HG03521 (cell line): ENCODE results near the gene GATD1.
"Not testable (repeated sequence)": the region's sequence is repeated elsewhere in the genome, so short reads cannot be mapped to it uniquely, and the experiment has no call there.

Experiments used
- ATAC-seq: cut with Tn5 transposase; IDR thresholded peaks from one replicate; pipeline ENCODE4 v1.9.1; 2021; ENCODE audit warnings: mild to moderate bottlenecking, moderate library complexity; ENCODE audit not compliant: unreplicated experiment

Gene GATD1

DNA sequence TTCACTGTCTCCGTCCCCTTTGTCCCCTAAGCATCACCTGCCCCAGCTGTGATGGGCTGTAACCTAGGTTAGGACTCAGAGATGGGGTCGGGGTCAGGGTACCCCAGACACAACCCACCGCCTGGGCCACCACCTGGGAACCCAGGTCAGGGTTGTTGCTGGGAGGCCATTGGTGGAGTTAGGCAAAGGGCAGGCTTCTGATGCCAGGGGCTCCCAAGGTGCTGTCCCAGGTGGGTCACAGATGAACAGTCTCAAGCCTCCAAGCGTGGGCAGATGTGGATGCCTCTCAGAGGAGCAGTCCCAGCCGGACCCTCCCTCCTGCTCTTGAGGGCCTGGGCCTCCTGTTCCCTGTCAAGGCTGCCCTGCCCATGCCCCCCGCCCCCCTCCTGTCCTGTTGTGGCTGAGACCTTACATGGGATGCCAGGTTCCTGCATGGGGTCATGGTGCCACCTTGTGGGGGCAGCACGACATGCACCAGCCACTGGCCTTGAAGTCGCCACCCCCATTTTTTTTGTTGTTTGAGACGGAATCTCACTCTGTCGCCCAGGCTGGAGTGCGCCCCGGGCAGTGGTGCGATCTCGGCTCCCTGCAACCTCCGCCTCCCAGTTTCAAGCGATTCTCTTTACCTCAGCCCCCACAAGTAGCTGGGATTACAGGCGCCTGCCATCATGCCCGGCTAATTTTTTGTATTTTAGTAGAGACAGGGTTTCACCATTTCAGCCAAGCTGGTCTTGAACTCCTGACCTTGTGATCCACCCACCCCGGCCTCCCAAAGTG, 12.1 kb downstream of the GATD1 start:
- no peak for ATAC-seq

DNA sequence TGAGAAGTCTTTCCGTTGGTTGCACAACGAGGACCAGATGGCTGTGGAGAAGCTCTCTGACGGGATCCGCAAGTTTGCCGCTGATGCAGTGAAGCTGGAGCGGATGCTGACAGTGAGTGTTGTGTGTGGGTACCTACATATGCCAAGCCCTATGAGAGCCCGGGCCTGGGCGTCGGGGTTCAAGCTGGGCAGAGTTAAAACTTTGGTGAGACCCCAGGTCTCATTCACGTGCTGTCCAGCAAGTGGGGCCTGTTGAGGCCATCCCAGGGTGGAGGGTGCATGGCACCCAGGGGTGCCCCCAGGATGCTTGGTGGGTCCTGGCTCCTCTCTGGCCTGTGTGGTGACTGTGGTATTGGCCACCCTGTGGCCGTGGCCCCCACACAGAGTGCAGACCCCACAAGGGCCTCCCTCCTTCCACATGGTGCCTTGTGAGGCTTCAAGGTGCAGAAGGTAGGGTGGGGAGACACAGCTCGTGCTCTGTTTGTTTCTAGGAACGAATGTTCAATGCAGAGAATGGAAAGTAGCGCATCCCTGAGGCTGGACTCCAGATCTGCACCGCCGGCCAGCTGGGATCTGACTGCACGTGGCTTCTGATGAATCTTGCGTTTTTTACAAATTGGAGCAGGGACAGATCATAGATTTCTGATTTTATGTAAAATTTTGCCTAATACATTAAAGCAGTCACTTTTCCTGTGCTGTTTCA, 12.8 kb downstream of the GATD1 start:
- no peak for ATAC-seq

DNA sequence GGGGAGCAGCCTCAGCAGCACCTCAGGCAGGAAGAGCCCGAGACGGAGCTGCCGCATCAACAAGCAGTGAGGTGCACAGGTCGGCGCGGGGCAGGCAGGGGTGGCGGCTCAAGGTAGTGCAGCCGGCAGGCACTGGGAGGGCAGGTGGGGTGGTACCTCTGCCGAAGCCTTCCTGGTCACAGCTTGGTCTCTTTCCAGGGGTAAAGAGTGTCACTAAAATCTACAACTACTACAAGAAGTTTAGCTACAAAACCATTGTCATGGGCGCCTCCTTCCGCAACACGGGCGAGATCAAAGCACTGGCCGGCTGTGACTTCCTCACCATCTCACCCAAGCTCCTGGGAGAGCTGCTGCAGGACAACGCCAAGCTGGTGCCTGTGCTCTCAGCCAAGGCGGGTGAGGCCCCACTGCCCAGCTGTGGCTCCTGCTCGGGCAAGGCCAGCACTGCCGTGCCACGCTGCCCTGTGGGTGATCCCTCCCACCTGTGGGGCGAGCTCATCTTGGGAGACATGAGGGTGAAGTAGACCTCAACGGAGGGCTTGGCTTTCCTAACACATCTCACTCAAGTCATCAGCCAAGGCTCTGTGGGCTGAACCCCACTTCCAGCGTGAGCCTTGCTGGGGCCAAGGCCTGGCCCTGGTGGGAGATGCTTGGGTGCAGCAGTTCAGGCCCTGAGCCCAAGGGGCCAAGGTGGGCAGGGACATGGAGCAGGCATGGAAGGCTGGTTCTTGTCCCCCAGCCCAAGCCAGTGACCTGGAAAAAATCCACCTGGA, 13.6 kb downstream of the GATD1 start:
- ATAC-seq, result no peak

DNA sequence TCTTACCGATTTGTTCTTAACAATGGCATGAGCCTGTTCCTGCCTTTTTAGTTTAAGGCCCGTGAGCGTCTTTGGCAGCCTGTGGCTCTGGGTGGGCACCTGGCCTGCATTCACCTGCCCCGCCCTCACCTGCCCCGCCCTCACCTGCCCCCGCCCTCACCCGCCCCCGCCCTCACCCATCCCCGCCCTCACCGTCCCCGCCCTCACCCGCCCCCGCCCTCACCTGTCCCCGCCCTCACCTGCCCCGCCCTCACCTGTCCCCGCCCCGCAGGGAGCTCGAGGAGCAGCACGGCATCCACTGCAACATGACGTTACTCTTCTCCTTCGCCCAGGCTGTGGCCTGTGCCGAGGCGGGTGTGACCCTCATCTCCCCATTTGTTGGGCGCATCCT, 14.2 kb downstream of the GATD1 start:
- ATAC-seq, result no peak

DNA sequence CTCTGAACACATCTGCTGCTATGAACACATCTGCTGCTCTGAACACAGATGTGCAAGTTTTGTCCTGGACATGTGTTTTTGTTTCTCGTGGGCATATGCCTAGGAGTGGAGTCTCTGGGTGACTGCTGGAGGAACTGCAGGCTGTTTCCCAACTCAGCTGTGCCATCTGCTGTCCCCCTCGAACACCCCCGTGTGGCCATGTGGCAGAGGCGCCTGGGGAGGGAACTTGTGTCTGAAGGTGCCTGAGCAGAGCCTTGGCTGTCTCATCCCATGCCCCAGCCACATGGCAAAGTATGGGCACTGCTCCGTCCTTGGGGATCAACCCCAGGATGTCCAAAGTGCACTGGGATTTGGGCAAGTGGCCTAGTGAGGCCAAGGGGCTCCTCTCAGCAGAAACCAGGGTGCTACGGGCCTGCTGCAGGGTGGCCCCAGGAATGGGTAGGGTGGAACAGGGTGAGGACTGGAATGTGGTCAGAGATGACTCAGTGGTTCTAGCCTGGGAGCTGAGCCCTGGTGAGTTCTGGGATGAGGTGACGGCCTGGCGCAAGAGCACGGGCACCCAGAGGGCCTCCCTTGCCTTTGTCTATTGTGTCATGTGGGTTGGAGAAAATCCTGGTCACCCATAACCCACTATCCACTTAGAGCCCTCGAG, 14.7 kb downstream of the GATD1 start:
- no peak for ATAC-seq

DNA sequence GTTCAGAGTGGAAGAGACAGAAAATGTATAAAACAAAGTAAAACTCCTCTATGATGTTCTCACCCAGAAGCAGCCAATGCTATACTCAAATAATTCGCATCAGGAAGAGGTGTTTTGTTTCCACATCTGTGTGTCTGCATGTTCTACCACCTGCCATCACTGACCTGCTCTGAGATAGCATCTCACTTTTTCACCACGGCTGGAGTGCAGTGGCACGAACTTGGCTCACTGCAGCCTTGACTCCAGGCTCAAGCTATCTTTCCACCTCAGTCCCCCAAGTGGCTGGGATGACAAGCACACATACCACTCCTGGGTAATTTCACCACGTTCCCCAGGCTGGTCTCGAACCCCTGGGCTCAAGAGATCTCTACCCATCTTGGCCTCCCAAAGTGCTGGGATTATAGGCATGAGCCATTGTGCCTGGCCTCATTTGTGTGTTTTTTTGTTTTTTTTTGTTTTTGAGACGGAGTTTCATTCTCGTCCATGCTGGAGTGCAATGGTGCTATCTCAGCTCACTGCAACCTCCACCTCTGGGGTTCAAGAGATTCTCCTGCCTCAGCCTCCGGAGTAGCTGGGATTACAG, 15.7 kb downstream of the GATD1 start:
- ATAC-seq, result no peak

DNA sequence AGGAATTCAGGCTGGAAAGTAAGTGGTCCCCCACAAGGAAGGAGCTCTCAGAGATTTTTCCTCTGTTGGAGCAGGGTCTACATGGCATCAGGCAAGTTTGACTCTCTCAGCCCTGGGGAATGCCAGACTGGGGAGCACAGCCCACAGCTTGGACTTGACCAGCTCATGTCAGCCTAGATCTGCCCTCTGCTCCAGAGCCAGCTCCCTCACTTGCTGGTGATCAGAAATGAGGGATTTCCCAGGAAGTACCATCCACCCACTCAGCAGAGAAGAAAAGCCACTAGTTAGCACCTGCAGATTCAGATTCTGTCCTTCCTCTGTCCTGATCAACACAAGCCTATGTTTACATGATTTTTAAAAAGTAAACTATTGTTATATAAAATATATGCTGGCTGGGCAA, 17.1 kb downstream of the GATD1 start:
- no peak for ATAC-seq

DNA sequence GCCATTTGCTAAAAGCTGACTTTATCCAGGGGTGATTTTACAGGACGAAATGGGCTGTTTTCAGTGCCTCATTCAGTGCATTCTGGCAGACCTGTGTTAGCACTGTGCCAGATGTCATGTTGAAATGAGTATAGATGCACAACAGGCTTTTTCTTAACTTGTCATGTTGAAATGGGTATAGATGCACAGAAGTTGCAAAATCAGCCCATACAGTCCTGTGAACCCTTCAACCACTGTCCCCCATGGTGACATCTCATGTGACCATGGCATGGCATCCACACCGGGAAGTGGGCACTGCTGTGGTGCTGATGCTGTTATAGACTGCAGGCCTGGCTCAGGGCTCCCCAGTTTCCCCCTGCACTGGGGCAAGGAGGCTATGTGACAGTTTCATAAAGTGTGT, 27.6 kb downstream of the GATD1 start:
- no peak for ATAC-seq

DNA sequence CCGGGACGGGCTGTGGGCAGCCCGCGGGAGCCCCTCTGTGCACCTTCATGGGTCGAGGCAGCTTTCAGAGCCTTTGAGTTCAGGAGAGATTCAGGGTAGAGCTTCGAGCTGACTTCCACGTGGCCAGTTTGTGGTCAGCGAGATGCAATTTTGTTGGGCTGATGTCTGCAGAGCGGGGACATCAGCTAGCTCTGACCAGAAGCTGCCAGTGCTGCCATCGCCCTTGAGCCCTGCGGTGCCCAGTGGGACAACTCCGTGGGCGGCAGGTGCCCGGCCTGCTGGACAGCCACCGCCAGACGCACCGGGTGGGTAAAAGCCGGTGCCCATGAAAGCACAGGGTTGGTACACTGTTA, 29.3 kb downstream of the GATD1 start:
- ATAC-seq, result peak; percentile 3

DNA sequence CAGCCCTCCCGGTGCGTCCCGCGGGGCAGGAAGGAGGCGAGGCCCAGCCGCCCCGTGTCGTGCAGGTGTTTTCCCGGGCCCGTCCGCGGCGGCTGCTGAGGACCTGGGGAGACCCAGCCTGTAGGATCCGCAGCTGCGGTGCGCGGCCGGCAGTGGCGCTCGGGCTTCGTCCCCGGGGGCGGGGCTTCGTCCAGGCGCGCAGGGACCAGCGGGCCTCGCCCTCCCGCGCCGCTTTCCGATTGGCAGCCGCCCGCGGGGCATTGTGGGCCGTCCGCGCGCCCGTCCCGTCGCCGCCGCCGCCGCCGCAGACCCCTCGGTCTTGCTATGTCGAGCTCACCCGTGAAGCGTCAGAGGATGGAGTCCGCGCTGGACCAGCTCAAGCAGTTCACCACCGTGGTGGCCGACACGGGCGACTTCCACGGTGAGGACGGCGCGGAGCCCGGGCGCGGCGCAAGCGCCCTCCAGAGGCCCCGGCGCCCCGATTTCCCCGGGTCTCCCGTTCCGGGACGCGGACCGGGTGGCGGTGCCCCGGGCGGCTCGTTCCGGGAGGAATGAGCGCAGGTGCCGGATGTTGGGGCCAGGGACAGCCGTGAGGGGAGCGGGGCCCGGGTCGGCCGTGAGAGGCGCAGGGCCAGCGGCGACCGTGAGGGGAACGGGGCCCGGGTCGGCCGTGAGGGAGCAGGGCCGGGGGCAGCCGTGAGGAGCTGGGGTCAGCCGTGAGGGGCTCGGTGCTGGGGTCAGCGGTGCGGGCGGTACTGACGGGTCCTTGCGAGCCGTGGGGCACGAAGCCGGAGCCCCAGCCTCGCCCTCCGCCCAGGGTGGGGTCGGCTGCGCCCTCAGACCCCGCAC, 29.9 kb downstream of the GATD1 start, which contains the start of gene TALDO1:
TALDO1 (plus strand) TSS at position 307 of the 849 bp plus-strand sequence; CDS start at position 325, 18 bp downstream.
- ATAC-seq, result peak; percentile 85

DNA sequence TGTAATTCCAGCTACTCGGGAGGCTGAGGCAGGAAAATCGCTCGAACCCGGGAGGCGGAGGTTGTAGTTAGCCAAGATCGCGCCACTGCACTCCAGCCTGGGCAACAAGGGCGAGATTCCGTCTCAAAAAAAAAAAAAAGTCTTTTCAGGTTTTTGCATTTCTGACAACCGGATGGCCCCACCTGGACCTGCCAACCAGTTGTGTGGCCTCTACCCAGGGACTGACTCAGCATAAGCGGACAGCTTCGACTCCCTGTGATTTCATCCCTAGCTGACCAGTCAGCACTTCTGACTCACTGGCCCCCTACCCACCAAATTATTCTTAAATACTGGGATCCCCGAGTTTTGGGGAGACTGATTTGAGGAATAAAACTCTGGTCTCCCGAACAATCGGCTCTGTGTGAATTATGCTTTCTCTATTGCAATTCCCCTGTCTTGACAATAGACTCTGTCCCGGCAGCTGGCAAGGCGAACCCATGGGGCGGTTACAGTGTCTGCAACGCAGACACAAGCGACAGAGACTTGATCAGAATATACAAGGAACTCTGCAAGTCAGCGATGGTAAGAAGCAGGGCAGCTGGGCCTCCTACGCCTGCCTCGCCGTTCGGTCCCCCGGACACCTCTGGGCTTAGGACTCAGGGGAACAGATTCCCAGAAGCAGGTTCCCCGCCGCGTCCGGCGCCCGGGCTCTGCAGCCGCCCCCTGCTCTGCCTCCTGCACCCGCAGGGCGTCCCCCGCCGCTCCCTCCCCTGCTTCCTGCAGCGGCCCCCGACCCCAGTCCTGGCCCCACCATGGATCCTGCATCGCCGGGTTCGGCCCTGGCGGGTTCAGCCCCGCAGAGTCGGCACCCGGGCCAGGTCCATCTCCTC, 30.8 kb downstream of the GATD1 start:
- peak; percentile 8 for ATAC-seq

DNA sequence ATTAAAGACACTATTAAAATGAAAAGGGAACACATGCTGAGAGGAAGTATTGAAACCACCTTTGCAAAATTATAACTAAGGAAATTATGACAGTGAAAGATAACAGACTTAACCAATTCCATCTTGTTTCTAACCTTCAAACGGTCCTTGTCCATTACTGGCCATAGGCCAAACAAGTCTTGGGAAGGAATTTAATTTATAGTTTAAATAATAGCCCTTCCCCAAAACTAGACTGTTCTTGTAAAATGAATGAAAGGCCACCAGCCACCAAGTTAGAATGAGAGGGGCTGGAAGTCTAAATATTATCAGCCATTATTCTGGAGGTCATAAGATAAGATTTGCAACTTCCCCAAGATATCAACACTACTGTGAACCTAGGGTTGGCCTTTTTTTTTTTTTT, 31.9 kb downstream of the GATD1 start:
- no peak for ATAC-seq

DNA sequence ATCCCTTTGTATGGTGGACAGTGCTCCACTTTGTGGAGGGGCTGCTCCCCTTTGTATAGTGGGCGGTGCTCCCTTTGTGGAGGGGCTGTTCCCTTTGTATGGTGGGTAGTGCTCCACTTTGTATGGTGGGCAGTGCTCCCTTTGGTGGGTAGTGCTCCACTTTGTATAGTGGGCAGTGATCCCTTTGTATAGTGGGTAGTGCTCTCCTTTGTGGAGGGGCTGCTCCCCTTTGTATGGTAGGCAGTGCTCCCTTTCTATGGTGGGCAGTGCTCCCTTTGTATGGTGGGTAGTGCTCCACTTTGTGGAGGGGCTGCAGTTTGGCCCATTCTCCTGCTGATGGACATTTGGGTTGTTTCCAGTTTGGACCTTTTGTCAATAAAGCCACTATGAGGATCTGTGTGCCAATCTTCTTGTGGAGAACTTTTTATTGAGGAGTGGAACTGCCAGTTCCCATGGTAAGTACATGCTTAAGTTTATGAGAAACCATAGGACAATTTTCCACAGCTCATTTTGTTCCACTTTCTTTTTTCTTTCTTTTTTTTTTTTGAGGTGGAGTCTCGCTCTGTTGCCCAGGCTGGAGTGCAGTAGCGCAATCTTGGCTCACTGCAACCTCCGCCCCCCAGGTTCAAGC, 34.6 kb downstream of the GATD1 start:
- no peak for ATAC-seq

DNA sequence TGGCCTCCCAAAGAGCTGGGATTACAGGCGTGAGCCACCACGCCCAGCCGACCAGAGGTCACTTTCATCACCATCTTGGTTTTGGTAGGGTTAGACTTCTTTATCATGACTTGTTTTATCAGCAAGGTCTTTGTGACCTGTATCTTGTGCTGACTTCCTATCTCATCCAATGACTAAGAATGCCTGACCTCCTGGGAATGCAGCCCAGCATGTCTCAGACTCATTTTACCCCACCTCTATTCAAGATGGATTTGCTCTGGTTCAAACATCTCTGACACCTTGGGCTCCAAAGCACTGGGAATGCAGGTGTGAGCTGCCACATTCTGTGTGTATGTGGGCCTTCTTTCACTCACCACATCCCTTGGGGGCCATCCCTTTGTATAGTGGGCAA, 35.1 kb downstream of the GATD1 start:
- no peak for ATAC-seq

DNA sequence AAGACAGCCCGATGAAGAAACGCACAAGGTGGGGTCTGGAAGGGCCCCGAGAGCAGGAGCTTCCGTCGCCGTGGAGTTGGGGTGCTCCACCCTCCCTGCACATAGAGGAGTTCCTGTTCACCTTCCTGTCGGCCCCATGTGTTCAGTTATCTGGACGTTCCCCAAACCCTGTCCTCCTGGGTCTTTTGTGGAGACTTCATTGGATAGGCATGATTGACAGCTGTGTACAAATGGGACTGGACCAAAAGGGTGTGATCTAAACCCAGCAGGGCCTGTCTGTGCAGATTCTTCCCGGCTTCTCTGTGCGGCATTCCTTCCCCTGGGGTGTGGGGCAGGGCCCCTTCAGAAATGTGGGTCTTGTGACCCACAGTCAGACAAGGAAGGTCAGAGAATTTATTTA, 39.4 kb downstream of the GATD1 start:
- ATAC-seq, result not testable (repeated sequence)

DNA sequence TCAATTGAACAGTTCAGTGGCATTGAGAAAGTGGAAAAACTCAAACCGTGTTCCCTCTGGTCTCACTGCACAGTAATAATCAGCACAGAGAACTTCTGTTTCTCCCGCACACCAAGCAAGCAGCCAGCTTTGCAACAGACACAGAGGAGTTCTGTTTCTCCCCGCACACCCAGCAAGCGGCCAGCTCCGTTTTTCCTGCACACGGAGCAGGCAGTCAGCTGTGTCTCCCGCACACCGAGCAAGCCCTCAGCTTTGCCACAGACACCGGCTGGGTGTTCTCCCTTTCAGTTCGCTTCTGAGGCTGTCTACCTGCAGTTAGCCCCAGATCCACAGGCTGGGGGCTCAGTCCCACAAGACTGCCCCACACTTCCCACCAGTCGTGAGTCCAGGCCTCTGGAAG, 39.9 kb downstream of the GATD1 start:
- ATAC-seq, result no peak

DNA sequence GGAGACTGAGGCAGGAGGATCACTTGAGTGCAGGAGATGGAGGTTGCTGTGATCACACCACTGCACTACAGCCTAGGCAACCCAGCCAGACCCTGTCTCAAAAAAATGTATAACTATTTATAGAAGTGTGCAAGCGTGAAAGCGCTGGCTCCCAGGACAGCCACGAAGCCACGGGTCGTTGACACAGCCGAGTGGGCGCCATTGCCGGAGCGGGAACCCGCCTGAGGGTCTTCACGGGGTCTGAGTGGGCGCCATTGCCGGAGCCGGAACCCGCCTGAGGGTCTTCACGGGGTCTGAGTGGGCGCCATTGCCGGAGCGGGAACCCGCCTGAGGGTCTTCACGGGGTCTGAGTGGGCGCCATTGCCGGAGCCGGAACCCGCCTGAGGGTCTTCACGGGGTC, 42.7 kb downstream of the GATD1 start:
- ATAC-seq, result not testable (repeated sequence)

DNA sequence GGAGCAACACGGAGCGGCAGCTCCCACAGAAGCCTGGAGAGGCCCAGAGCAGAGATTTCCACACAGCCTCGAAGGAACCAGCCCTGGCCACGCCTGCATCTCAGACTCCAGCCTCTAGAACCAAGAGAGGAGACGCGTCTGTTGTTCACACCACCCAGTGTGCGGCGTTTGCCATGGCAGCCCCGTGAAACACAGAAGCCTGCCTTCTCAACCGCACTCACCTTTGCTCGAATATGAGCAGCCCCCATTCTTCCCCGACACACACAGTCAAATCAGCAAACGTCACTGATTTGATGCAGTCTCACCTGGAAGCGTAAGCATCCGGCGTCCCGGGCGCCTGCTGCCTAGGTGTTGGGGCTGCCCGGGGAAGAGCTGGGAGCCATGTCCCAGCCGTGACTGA, 44.2 kb downstream of the GATD1 start:
- ATAC-seq, result no peak
